ENCODE measurements around the gene CEP55.

Gene CEP55

GRCh38 chr10:93547522-93547921 lies 51.1 kb downstream of the CEP55 start:
- H3K4me3 ChIP-seq (replicated peaks; ENCODE audit: insufficient read depth, low read length), result no peak overlapping the region
- no peak for TF ChIP-seq REST (IDR thresholded peaks at IDR 0.05; ENCODE audit: insufficient replicate concordance, low read depth)
- TF ChIP-seq GABPA (IDR thresholded peaks at IDR 0.05; ENCODE audit: low read depth), result no peak
- no peak for TF ChIP-seq POLR2AphosphoS5 (IDR thresholded peaks at IDR 0.05; ENCODE audit: low read depth)
- TF ChIP-seq SPI1 (IDR thresholded peaks at IDR 0.05; ENCODE audit: borderline replicate concordance, low read depth), result no peak
- TF ChIP-seq CTCF (IDR thresholded peaks at IDR 0.05; ENCODE audit: insufficient read depth, low read length), result no peak
- no peak for DNase-seq (ENCODE audit: low read depth in 1 of 2, low spot score in 1 of 2)
- peaks cover 2% of the 10 kb centered on the region for H3K27me3 ChIP-seq (ENCODE audit: insufficient read depth, poor library complexity, severe bottlenecking)
- no peak overlapping the region for H3K27ac ChIP-seq (replicated peaks)

- TF ChIP-seq POLR2AphosphoS5 (IDR thresholded peaks at IDR 0.05; ENCODE audit: low read depth), result no peak
- TF ChIP-seq REST (IDR thresholded peaks at IDR 0.05; ENCODE audit: insufficient replicate concordance, low read depth), result no peak
- no peak for TF ChIP-seq SPI1 (IDR thresholded peaks at IDR 0.05; ENCODE audit: borderline replicate concordance, low read depth)
- TF ChIP-seq GABPA (IDR thresholded peaks at IDR 0.05; ENCODE audit: low read depth), result no peak
- no peak for TF ChIP-seq CTCF (IDR thresholded peaks at IDR 0.05; ENCODE audit: insufficient read depth, low read length)
- no peak for DNase-seq (ENCODE audit: low read depth in 1 of 2, low spot score in 1 of 2)
- Histone ChIP-seq H3K27me3 (ENCODE audit: insufficient read depth, poor library complexity, severe bottlenecking) (peaks cover 2% of the 10 kb centered on the region), H3K27ac (replicated peaks) (no peak overlapping the region), H3K4me3 (replicated peaks; ENCODE audit: insufficient read depth, low read length) (no peak overlapping the region)
These were observed 52.1 kb downstream of the CEP55 start for GRCh38 chr10:93548376-93549071.

GRCh38 chr10:93550606-93551005 lies 54.2 kb downstream of the CEP55 start:
- no peak overlapping the region for H3K4me3 ChIP-seq (replicated peaks; ENCODE audit: insufficient read depth, low read length)
- H3K27me3 ChIP-seq (ENCODE audit: insufficient read depth, poor library complexity, severe bottlenecking), result peaks cover 2% of the 10 kb centered on the region
- TF ChIP-seq SPI1 (IDR thresholded peaks at IDR 0.05; ENCODE audit: borderline replicate concordance, low read depth), result no peak
- TF ChIP-seq REST (IDR thresholded peaks at IDR 0.05; ENCODE audit: insufficient replicate concordance, low read depth), result no peak
- TF ChIP-seq CTCF (IDR thresholded peaks at IDR 0.05; ENCODE audit: insufficient read depth, low read length), result no peak
- TF ChIP-seq POLR2AphosphoS5 (IDR thresholded peaks at IDR 0.05; ENCODE audit: low read depth), result no peak
- no peak for TF ChIP-seq GABPA (IDR thresholded peaks at IDR 0.05; ENCODE audit: low read depth)

More at GRCh38 chr10:93550606-93551005, 54.2 kb downstream of the CEP55 start:
- H3K27ac ChIP-seq (replicated peaks), result no peak overlapping the region
- no peak for DNase-seq (ENCODE audit: low read depth in 1 of 2, low spot score in 1 of 2)

All from HL-60 (cell line).